MCF 10A (cell line): Measurements from ENCODE around the gene KCNJ1. TPM values are rescaled to one million over a fixed set of nuclear protein-coding genes. Genes with fewer than 3 reads are reported as not detected.

Source experiments
- BruUV-seq: library from RNA; stranded (reverse); fragments of 400-500 nt; replicated peaks from 2 replicates; lab custom pipeline; 2021; lab: Mats Ljungman, UMichigan
- CTCF ChIA-PET: fragments of 300-600 bp; sonication (Branson Sonifier 250); formaldehyde crosslinking; extraction: SDS; loops from one replicate; lab custom pipeline; 2021; ENCODE audit warnings: antibody characterized with exemption, inconsistent platforms; lab: Yijun Ruan, JAX
- POLR2A ChIA-PET: fragments of 300-600, 350-650 bp; sonication (Branson Sonifier 250); formaldehyde crosslinking; extraction: SDS; loops from one replicate; lab custom pipeline; 2020; ENCODE audit warnings: antibody characterized with exemption, inconsistent platforms; lab: Yijun Ruan, JAX
- DNase-seq: peaks from one replicate; pipeline ENCODE4 v3.0.0-alpha.2; 2018; ENCODE audit not compliant: unreplicated experiment
- H3K27ac Mint-ChIP-seq: one replicate; pipeline ENCODE4 v1.8.0; 2022; ENCODE audit warnings: mild to moderate bottlenecking, low read depth, mixed read lengths; ENCODE audit not compliant: unreplicated experiment
- H3K27me3 Mint-ChIP-seq: one replicate; pipeline ENCODE4 v1.8.0; 2022; ENCODE audit warnings: mixed read lengths; ENCODE audit not compliant: insufficient read depth, unreplicated experiment
- H3K36me3 Mint-ChIP-seq: one replicate; pipeline ENCODE4 v1.8.0; 2022; ENCODE audit warnings: mild to moderate bottlenecking, moderate library complexity, mixed read lengths; ENCODE audit not compliant: insufficient read depth, unreplicated experiment
- H3K4me1 Mint-ChIP-seq: one replicate; pipeline ENCODE4 v1.8.0; 2022; ENCODE audit warnings: mixed read lengths; ENCODE audit not compliant: insufficient read depth, unreplicated experiment
- H3K4me3 Mint-ChIP-seq: one replicate; pipeline ENCODE4 v1.8.0; 2022; ENCODE audit warnings: mild to moderate bottlenecking, moderate library complexity, mixed read lengths; ENCODE audit not compliant: unreplicated experiment
- H3K9me3 Mint-ChIP-seq: one replicate; pipeline ENCODE4 v1.8.0; 2022; ENCODE audit warnings: mixed read lengths; ENCODE audit not compliant: unreplicated experiment
- intact Hi-C: fragments of 100-400 bp; cut with micrococcal nuclease; formaldehyde crosslinking; loops from 2 replicates; pipeline ENCODE4 v1.14.1; 2022
- total RNA-seq: library from RNA; stranded (reverse); gene quantifications from 2 replicates; pipeline ENCODE4 v1.2.3, GENCODE V29; 2022
- TF ChIP-seq, protein P1 (sequence below): fragments of 200-600 bp; IDR thresholded peaks from one replicate; pipeline ENCODE4 v1.8.0; 2022; ENCODE audit warnings: antibody characterized with exemption, mild to moderate bottlenecking; ENCODE audit not compliant: unreplicated experiment

The KCNJ1 gene
- total RNA-seq, 1 experiment from 2014 or later = not detected

DNA sequence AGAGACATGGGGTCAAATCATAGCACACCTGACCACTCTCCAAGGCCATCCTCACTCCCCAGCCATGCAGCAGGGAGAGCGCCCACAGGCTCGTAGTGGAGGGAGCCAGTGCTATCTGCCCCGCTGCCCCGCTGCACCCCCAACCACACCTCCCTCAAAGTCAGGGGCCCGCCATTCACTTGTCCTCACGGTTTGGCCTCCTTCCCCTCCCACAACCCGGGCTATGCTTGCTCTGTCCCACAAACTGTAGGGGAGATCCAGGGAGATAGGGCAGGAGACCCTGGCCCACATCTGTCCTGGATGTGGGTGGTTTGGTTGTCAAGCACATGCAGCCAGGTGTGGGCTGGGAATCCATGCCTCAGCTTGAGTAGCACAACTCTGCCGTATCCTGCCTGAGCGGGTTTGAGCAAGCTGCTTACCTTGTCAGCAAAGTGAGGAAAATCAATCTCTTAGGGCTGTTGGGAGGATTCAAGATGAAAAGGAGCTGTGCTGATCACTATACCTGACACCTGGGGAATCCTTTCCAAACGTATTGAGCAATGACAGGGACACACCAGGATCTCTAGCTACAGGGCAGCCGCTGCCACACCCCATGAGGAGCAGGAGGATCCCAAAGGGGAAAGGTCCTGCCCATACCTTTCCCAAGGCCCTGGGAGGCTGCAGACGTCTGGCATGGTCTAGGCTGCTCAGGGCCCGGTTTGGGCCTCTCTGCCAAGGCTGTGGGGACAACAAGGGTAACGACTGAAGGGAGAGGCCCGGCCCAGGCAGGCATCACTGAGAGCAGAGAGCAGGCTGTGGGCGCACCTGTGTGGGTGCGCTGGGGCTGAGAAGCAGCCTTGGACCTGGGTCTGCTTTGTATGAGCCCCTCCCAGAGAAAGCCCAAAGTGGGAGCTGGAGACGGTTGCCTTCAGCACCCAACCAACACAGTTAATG is 47.4 kb upstream of the KCNJ1 start:
- POLR2A ChIA-PET = interaction anchor here (0.6 to 0.7 kb wide), 2 partner anchors 23 to 892 kb away, joined by 3 read pairs; no protein-coding TSS in a partner anchor
- H3K9me3 Mint-ChIP-seq = peaks cover 10% of the 10 kb centered on the region
- BruUV-seq = no TSS peak
- no peak overlapping the region for H3K27ac Mint-ChIP-seq
- no peaks in the 10 kb centered on the region for H3K27me3 Mint-ChIP-seq
- no peak overlapping the region for H3K4me3 Mint-ChIP-seq
- intact Hi-C loops = no loop called here
- peaks cover 4% of the 10 kb centered on the region for H3K4me1 Mint-ChIP-seq
- no peak for DNase-seq
- TF ChIP-seq, protein P1, sequence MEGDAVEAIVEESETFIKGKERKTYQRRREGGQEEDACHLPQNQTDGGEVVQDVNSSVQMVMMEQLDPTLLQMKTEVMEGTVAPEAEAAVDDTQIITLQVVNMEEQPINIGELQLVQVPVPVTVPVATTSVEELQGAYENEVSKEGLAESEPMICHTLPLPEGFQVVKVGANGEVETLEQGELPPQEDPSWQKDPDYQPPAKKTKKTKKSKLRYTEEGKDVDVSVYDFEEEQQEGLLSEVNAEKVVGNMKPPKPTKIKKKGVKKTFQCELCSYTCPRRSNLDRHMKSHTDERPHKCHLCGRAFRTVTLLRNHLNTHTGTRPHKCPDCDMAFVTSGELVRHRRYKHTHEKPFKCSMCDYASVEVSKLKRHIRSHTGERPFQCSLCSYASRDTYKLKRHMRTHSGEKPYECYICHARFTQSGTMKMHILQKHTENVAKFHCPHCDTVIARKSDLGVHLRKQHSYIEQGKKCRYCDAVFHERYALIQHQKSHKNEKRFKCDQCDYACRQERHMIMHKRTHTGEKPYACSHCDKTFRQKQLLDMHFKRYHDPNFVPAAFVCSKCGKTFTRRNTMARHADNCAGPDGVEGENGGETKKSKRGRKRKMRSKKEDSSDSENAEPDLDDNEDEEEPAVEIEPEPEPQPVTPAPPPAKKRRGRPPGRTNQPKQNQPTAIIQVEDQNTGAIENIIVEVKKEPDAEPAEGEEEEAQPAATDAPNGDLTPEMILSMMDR = no peak
- CTCF ChIA-PET = interaction anchor here (0.5 to 2.4 kb wide), 4 partner anchors 9 to 29 kb away, joined by 3 to 8 read pairs (median 3); no protein-coding TSS in a partner anchor
- H3K36me3 Mint-ChIP-seq = no peaks in the 10 kb centered on the region

- Mint-ChIP-seq H3K27ac (no peak overlapping the region), H3K9me3 (peaks cover 10% of the 10 kb centered on the region), H3K27me3 (no peaks in the 10 kb centered on the region), H3K4me1 (peaks cover 10% of the 10 kb centered on the region), H3K4me3 (no peak overlapping the region), H3K36me3 (no peaks in the 10 kb centered on the region)
- TF ChIP-seq, protein P1 = no peak
- ChIA-PET CTCF (interaction anchor here (0.5 to 2.4 kb wide), 2 partner anchors 22 to 29 kb away, joined by 3 to 8 read pairs; no protein-coding TSS in a partner anchor), POLR2A (interaction anchor here (0.6 to 0.7 kb wide), 2 partner anchors 22 to 892 kb away, joined by 3 read pairs; no protein-coding TSS in a partner anchor)
- intact Hi-C loops = no loop called here
- no peak for DNase-seq
- BruUV-seq = no TSS peak
Observed at GRCh38 chr11:128913806-128914205, 46.7 kb upstream of the KCNJ1 start.

DNA sequence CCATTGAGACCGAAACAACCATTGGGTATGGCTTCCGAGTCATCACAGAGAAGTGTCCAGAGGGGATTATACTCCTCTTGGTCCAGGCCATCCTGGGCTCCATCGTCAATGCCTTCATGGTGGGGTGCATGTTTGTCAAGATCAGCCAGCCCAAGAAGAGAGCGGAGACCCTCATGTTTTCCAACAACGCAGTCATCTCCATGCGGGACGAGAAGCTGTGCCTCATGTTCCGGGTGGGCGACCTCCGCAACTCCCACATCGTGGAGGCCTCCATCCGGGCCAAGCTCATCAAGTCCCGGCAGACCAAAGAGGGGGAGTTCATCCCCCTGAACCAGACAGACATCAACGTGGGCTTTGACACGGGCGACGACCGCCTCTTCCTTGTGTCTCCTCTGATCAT is 44.6 kb upstream of the KCNJ1 start:
- DNase-seq = no peak
- Mint-ChIP-seq H3K27me3 (no peaks in the 10 kb centered on the region), H3K4me3 (no peak overlapping the region), H3K4me1 (peaks cover 17% of the 10 kb centered on the region), H3K27ac (no peak overlapping the region), H3K9me3 (peaks cover 10% of the 10 kb centered on the region), H3K36me3 (no peaks in the 10 kb centered on the region)
- CTCF ChIA-PET = interaction anchor here (0.7 to 2.4 kb wide), 2 partner anchors 27 to 1169 kb away, joined by 3 to 8 read pairs; no protein-coding TSS in a partner anchor
- intact Hi-C loops = no loop called here
- no TSS peak for BruUV-seq
- TF ChIP-seq, protein P1 = no peak
- POLR2A ChIA-PET = no interaction called here

GRCh38 chr11:128911239-128911638 is 44.1 kb upstream of the KCNJ1 start:
- no peaks in the 10 kb centered on the region for H3K27me3 Mint-ChIP-seq
- no peak overlapping the region for H3K27ac Mint-ChIP-seq
- H3K9me3 Mint-ChIP-seq = peaks cover 10% of the 10 kb centered on the region
- no TSS peak for BruUV-seq
- H3K4me3 Mint-ChIP-seq = no peak overlapping the region
- ChIA-PET CTCF (interaction anchor here (4.6 to 5.8 kb wide), 2 partner anchors 25 to 45 kb away, joined by 32 to 68 read pairs; no protein-coding TSS in a partner anchor), POLR2A (no interaction called here)
- H3K4me1 Mint-ChIP-seq = peaks cover 19% of the 10 kb centered on the region
- intact Hi-C loops = no loop called here
- no peaks in the 10 kb centered on the region for H3K36me3 Mint-ChIP-seq
- no peak for DNase-seq
- TF ChIP-seq, protein P1 = no peak
